Ammon's horn (tissue), 1 donor: Measurements from ENCODE around the gene ADPRHL1.
"Not testable (repeated sequence)": the region's sequence is repeated elsewhere in the genome, so short reads cannot be mapped to it uniquely, and the experiment has no call there.

Source experiments
- DNase-seq: peaks from one replicate; pipeline ENCODE4 v3.0.0-alpha.2; 2016; ENCODE audit warnings: low spot score

Gene ADPRHL1

GRCh38 chr13:113400621-113401451 lies 52.5 kb downstream of the ADPRHL1 start:
- DNase-seq: no peak

- no peak for DNase-seq
These were observed 53.5 kb downstream of the ADPRHL1 start for GRCh38 chr13:113399755-113400149.

- peak; percentile 41 for DNase-seq
These were observed 54.1 kb downstream of the ADPRHL1 start for GRCh38 chr13:113398963-113399754.

GRCh38 chr13:113397608-113398425 lies 55.5 kb downstream of the ADPRHL1 start:
- DNase-seq: no peak

GRCh38 chr13:113394339-113394640 lies 59.0 kb downstream of the ADPRHL1 start:
- no peak for DNase-seq

- DNase-seq: peak; percentile 79
These were observed 59.5 kb downstream of the ADPRHL1 start for GRCh38 chr13:113393563-113394338.

GRCh38 chr13:113393226-113393562 lies 60.1 kb downstream of the ADPRHL1 start:
- DNase-seq: no peak

GRCh38 chr13:113390874-113391497 lies 62.3 kb downstream of the ADPRHL1 start:
- no peak for DNase-seq

- DNase-seq: not testable (repeated sequence)
These were observed 63.7 kb downstream of the ADPRHL1 start for GRCh38 chr13:113389586-113389985.

- DNase-seq: no peak
These were observed 65.9 kb downstream of the ADPRHL1 start for GRCh38 chr13:113387396-113387795.

- DNase-seq: no peak
These were observed 70.2 kb downstream of the ADPRHL1 start for GRCh38 chr13:113383089-113383488.

- DNase-seq: not testable (repeated sequence)
These were observed 70.7 kb downstream of the ADPRHL1 start for GRCh38 chr13:113382542-113382941.

- DNase-seq: no peak
These were observed 74.5 kb downstream of the ADPRHL1 start for GRCh38 chr13:113378825-113379224.

GRCh38 chr13:113374511-113375175 lies 78.6 kb downstream of the ADPRHL1 start:
- DNase-seq: no peak

GRCh38 chr13:113373811-113374485 lies 79.3 kb downstream of the ADPRHL1 start:
- DNase-seq: no peak

- DNase-seq: not testable (repeated sequence)
These were observed 81.6 kb downstream of the ADPRHL1 start for GRCh38 chr13:113371701-113372100.

GRCh38 chr13:113371061-113371460 lies 82.2 kb downstream of the ADPRHL1 start:
- no peak for DNase-seq

GRCh38 chr13:113369881-113370280 lies 83.4 kb downstream of the ADPRHL1 start:
- DNase-seq: no peak

GRCh38 chr13:113369189-113369588 lies 84.1 kb downstream of the ADPRHL1 start:
- no peak for DNase-seq

- not testable (repeated sequence) for DNase-seq
These were observed 84.9 kb downstream of the ADPRHL1 start for GRCh38 chr13:113368353-113368752.
